K562 (cell line): ENCODE data around the gene SREBF1. TPM values are rescaled to one million over a fixed set of nuclear protein-coding genes. Genes with fewer than 3 reads are reported as not detected.

Experiments used
- ATF7 ChIP-seq: fragments of 450-650 bp; IDR thresholded peaks from 2 replicates; pipeline ENCODE4 v1.7.1; 2014; ENCODE audit warnings: mild to moderate bottlenecking, moderate library complexity
- CCAR2 ChIP-seq: fragments of 200-400 bp; formaldehyde crosslinking; IDR thresholded peaks from 2 replicates; pipeline ENCODE4 v1.6.1; 2017; ENCODE audit warnings: mild to moderate bottlenecking, low read depth, low read length
- CREB3 ChIP-seq: fragments of 450-650 bp; conservative IDR thresholded peaks from 2 replicates; pipeline ENCODE4 v1.6.1; 2016; ENCODE audit warnings: missing genetic modification characterization, low read depth, mild to moderate bottlenecking, missing compliant biosample characterization, moderate library complexity
- DIDO1 ChIP-seq: fragments of 450-650 bp; IDR thresholded peaks from 2 replicates; pipeline ENCODE4 v1.6.1; 2016; ENCODE audit warnings: low read depth, missing biosample characterization, missing genetic modification characterization
- DPF2 ChIP-seq: fragments of 450-650 bp; IDR thresholded peaks from 2 replicates; pipeline ENCODE4 v1.6.1; 2016
- EP400 ChIP-seq: fragments of 450-650 bp; IDR thresholded peaks from 2 replicates; pipeline ENCODE4 v1.6.1; 2017; ENCODE audit warnings: antibody characterized with exemption, mild to moderate bottlenecking, moderate library complexity
- LEF1 ChIP-seq: fragments of 450-650 bp; IDR thresholded peaks from 2 replicates; pipeline ENCODE4 v1.6.1; 2016; ENCODE audit warnings: mild to moderate bottlenecking
- MECOM ChIP-seq: fragments of 250-450 bp; sonication (Bioruptor Pico); IDR thresholded peaks from 2 replicates; pipeline ENCODE4 v1.8.0; 2022; ENCODE audit warnings: inconsistent platforms
- MITF ChIP-seq: IDR thresholded peaks from 2 replicates; pipeline ENCODE4 v1.6.1; 2014; ENCODE audit warnings: antibody characterized with exemption
- NR0B1 ChIP-seq: fragments of 450-650 bp; IDR thresholded peaks from one replicate; pipeline ENCODE4 v1.6.1; 2018; ENCODE audit warnings: mild to moderate bottlenecking, moderate library complexity; ENCODE audit not compliant: partially characterized antibody
- NR2C1 ChIP-seq, 2 experiments: fragments of 450-650 bp; IDR thresholded peaks; 2 replicates each; pipeline ENCODE4 v1.6.1; 2017; ENCODE audit warnings: mild to moderate bottlenecking in 2 of 2, antibody characterized with exemption in 1 of 2, inconsistent platforms in 1 of 2, missing compliant biosample characterization in 1 of 2, missing genetic modification characterization in 1 of 2
- POLR2AphosphoS5 ChIP-seq: IDR thresholded peaks from 2 replicates; pipeline ENCODE4 v1.6.1; 2011; ENCODE audit warnings: mild to moderate bottlenecking, low read depth, low read length, moderate library complexity; ENCODE audit not compliant: control insufficient read depth, insufficient read depth
- POLR2B ChIP-seq: fragments of 450-650 bp; IDR thresholded peaks from 2 replicates; pipeline ENCODE4 v1.6.1; 2018; ENCODE audit warnings: low read depth; ENCODE audit not compliant: partially characterized antibody
- POLR2G ChIP-seq: fragments of 200-400 bp; formaldehyde crosslinking; IDR thresholded peaks from 2 replicates; pipeline ENCODE4 v1.6.1; 2017; ENCODE audit warnings: low read depth, mild to moderate bottlenecking, antibody characterized with exemption, low read length, moderate library complexity
- PTRF ChIP-seq: fragments of 450-650 bp; IDR thresholded peaks from 2 replicates; pipeline ENCODE4 v1.6.1; 2016; ENCODE audit warnings: mild to moderate bottlenecking, missing genetic modification characterization, missing compliant biosample characterization
- PTTG1 ChIP-seq: fragments of 450-650 bp; IDR thresholded peaks from 2 replicates; pipeline ENCODE4 v1.6.1; 2016; ENCODE audit warnings: low read depth, mild to moderate bottlenecking, missing genetic modification characterization, missing compliant biosample characterization
- PYGO2 ChIP-seq: fragments of 450-650 bp; IDR thresholded peaks from 2 replicates; pipeline ENCODE4 v1.6.1; 2016; ENCODE audit warnings: mild to moderate bottlenecking, missing genetic modification characterization, moderate library complexity, missing compliant biosample characterization
- SMARCA4 ChIP-seq: fragments of 450-650 bp; IDR thresholded peaks from 2 replicates; pipeline ENCODE4 v1.6.1; 2016
- SP1 ChIP-seq: sonication (generic); formaldehyde crosslinking; IDR thresholded peaks from 2 replicates; pipeline ENCODE4 v1.8.1; 2022; ENCODE audit warnings: mild to moderate bottlenecking, missing genetic modification reagents
- TCF3 ChIP-seq: sonication (generic); formaldehyde crosslinking; IDR thresholded peaks from 2 replicates; pipeline ENCODE4 v1.4.0; 2020; ENCODE audit warnings: mild to moderate bottlenecking, missing genetic modification reagents
- USF1 ChIP-seq: sonication (generic); formaldehyde crosslinking; IDR thresholded peaks from 2 replicates; pipeline ENCODE4 v1.9.0; 2022; ENCODE audit warnings: mild to moderate bottlenecking, missing genetic modification reagents
- ZKSCAN8 ChIP-seq: fragments of 200-800 bp; sonication (Bioruptor generic); IDR thresholded peaks from 2 replicates; pipeline ENCODE4 v1.6.1; 2016; ENCODE audit warnings: missing genetic modification characterization, missing compliant biosample characterization
- ZNF143 ChIP-seq: sonication (generic); formaldehyde crosslinking; IDR thresholded peaks from 2 replicates; pipeline ENCODE4 v1.9.0; 2022; ENCODE audit warnings: mild to moderate bottlenecking, missing genetic modification reagents
- ZNF232 ChIP-seq: sonication (generic); formaldehyde crosslinking; IDR thresholded peaks from 2 replicates; pipeline ENCODE4 v1.8.0; 2022; ENCODE audit warnings: mild to moderate bottlenecking, missing genetic modification reagents
- ZNF668 ChIP-seq: fragments of 250-450 bp; sonication (Bioruptor Pico); IDR thresholded peaks from 2 replicates; pipeline ENCODE4 v1.8.0; 2022; ENCODE audit warnings: mild to moderate bottlenecking, inconsistent platforms
- ZNF79 ChIP-seq: fragments of 250-450 bp; sonication (Bioruptor Pico); IDR thresholded peaks from 2 replicates; pipeline ENCODE4 v1.4.0; 2020; ENCODE audit warnings: low read depth, mild to moderate bottlenecking, moderate library complexity
- polyA plus RNA-seq, 8 experiments: library from polyadenylated mRNA; depleted of rRNA in 4 of 8; stranded (reverse) in 5 of 8; unstranded in 3 of 8; fragments of >200 nt; fragmentation: Nextera tagmentation in 2 of 8; fragmentation: Illumina TruSeq in 1 of 8; extraction: Ambion mirVana in 2 of 8; extraction: Trizol in 1 of 8; gene quantifications; 2 replicates each; pipeline versions ENCODE4 v1.2.1 to v1.2.3, GENCODE V29; 2011 to 2014; ENCODE audit warnings: inconsistent platforms in 1 of 8, missing spikeins in 1 of 8
- total RNA-seq, 7 experiments: library from RNA; depleted of rRNA in 6 of 7; stranded (reverse); fragments of >200 nt in 6 of 7; fragmentation: Illumina TruSeq in 2 of 7; extraction: Trizol in 2 of 7; gene quantifications; 2 replicates each; pipeline versions ENCODE4 v1.2.1 to v1.2.3, GENCODE V29; 2011 to 2021; ENCODE audit warnings: low replicate concordance in 1 of 7

The SREBF1 gene
- total and polyA plus RNA-seq, 9 of the 15 experiments (the other 6 are each of a cell fraction or from before 2014, with no cell fraction given) = 1.6 to 169 (median 69.4) TPM

- TF ChIP-seq PTTG1 (tag) = 0 out of 2 replicates have a peak, but pooled peaks have one; percentile 17
- TF ChIP-seq CREB3 (tag) = peak; percentile 91
- TF ChIP-seq EP400 = peak; percentile 60
- TF ChIP-seq NR0B1 = no peak
- peak; percentile 44; the same call in 1 of the 2 replicates for TF ChIP-seq ATF7
- TF ChIP-seq POLR2G = no peak
- TF ChIP-seq USF1 = peak; percentile 64
- no peak for TF ChIP-seq CCAR2
- 0 out of 2 replicates have a peak, but pooled peaks have one; percentile 24 for TF ChIP-seq POLR2AphosphoS5
- TF ChIP-seq LEF1 = no peak
- peak; percentile 58; the same call in 1 of the 2 replicates for TF ChIP-seq SMARCA4
- TF ChIP-seq DPF2 = peak; percentile 70
- TF ChIP-seq PYGO2 (tag) = peak; percentile 76; the same call in 1 of the 2 replicates
- peak; percentile 58; the same call in 1 of the 2 replicates for TF ChIP-seq ZNF668 (CRISPR knock-in tag)
- TF ChIP-seq TCF3 (CRISPR knock-in tag) = peak; percentile 30; the same call in 1 of the 2 replicates
- TF ChIP-seq NR2C1 (IDR thresholded peaks at IDR 0.05) = no peak
- peak; percentile 81 for TF ChIP-seq NR2C1 (tag; IDR thresholded peaks at IDR 0.05)
- TF ChIP-seq PTRF (tag) = peak; percentile 63; the same call in 1 of the 2 replicates
- peak; percentile 33; the same call in 1 of the 2 replicates for TF ChIP-seq DIDO1
- peak; percentile 71; the same call in 1 of the 2 replicates for TF ChIP-seq ZNF79 (CRISPR knock-in tag)
- TF ChIP-seq ZNF143 = peak; percentile 81
- TF ChIP-seq POLR2B = peak; percentile 44
- TF ChIP-seq ZKSCAN8 (CRISPR knock-in tag) = 0 out of 2 replicates have a peak, but pooled peaks have one; percentile 64
- 0 out of 2 replicates have a peak, but pooled peaks have one; percentile 56 for TF ChIP-seq MITF
- no peak for TF ChIP-seq ZNF232 (CRISPR knock-in tag)
- peak; percentile 67; the same call in 1 of the 2 replicates for TF ChIP-seq MECOM
- no peak for TF ChIP-seq SP1 (CRISPR knock-in tag)
These were observed 13.1 kb upstream of the SREBF1 start (continued) for GRCh38 chr17:17849845-17850373.
